Measurements from ENCODE around the gene COMT.

DNA sequence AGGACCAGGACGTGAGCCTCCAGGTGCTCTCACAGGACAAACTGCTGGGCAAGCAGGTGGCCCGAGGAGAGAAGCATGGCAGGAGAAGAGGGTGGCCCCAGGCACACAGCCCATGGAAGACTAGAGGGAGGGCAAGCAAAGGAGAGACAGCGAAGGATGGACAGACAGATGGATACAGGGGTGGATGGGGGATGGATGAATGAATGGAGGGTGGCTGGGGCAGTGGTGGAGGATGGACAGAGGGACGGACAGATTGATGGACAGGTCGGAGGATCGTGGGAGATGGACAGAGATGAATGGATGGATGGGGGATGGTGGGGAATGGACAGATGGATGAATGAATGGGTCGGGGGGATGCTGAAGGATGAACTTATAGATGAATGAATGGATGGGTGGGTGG lies 52.4 kb downstream of the COMT start:
- TF ChIP-seq, protein P1, sequence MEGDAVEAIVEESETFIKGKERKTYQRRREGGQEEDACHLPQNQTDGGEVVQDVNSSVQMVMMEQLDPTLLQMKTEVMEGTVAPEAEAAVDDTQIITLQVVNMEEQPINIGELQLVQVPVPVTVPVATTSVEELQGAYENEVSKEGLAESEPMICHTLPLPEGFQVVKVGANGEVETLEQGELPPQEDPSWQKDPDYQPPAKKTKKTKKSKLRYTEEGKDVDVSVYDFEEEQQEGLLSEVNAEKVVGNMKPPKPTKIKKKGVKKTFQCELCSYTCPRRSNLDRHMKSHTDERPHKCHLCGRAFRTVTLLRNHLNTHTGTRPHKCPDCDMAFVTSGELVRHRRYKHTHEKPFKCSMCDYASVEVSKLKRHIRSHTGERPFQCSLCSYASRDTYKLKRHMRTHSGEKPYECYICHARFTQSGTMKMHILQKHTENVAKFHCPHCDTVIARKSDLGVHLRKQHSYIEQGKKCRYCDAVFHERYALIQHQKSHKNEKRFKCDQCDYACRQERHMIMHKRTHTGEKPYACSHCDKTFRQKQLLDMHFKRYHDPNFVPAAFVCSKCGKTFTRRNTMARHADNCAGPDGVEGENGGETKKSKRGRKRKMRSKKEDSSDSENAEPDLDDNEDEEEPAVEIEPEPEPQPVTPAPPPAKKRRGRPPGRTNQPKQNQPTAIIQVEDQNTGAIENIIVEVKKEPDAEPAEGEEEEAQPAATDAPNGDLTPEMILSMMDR (conservative IDR thresholded peaks at IDR 0.05; ENCODE audit: low read length), result no peak
- TF ChIP-seq EZH2phosphoT487 (IDR thresholded peaks at IDR 0.05; ENCODE audit: borderline replicate concordance, low read depth, low read length), result no peak
